ENCODE data around the gene IL1RL2. TPM values are rescaled to one million over a fixed set of nuclear protein-coding genes. Genes with fewer than 3 reads are reported as not detected.

The IL1RL2 gene
- total RNA-seq, 1 donor: 1.7 TPM

GRCh38 chr2:102206666-102207341 lies 20.0 kb downstream of the IL1RL2 start:
- H3K4me3 ChIP-seq (ENCODE audit: low read depth, low read length): no peak overlapping the region
- TF ChIP-seq, protein P1, sequence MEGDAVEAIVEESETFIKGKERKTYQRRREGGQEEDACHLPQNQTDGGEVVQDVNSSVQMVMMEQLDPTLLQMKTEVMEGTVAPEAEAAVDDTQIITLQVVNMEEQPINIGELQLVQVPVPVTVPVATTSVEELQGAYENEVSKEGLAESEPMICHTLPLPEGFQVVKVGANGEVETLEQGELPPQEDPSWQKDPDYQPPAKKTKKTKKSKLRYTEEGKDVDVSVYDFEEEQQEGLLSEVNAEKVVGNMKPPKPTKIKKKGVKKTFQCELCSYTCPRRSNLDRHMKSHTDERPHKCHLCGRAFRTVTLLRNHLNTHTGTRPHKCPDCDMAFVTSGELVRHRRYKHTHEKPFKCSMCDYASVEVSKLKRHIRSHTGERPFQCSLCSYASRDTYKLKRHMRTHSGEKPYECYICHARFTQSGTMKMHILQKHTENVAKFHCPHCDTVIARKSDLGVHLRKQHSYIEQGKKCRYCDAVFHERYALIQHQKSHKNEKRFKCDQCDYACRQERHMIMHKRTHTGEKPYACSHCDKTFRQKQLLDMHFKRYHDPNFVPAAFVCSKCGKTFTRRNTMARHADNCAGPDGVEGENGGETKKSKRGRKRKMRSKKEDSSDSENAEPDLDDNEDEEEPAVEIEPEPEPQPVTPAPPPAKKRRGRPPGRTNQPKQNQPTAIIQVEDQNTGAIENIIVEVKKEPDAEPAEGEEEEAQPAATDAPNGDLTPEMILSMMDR (IDR thresholded peaks at IDR 0.05; ENCODE audit: insufficient read depth, low read length): no peak
- no peak for DNase-seq (ENCODE audit: low read depth)

DNA sequence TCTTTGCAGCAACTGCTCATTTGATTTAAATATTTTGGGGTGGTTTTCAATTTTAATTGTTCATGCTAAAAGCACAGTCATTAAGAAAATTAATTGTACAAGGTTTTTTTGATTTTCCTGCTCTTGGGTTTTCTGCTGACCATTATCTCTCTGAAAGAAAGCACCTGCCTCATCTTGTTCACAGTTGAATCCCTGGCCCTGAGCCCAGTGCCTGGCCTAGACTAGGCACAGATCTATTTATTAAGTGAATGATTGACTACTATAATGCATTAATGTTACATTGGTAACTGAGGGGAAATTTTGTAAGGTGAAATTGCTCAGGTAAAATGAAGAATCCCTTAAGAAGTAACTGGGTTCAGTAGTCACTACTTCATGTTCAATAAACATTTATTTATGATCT lies 22.0 kb downstream of the IL1RL2 start:
- no peak overlapping the region for H3K4me3 ChIP-seq (ENCODE audit: low read depth, low read length)
- TF ChIP-seq, protein P1 (IDR thresholded peaks at IDR 0.05; ENCODE audit: insufficient read depth, low read length): no peak
- DNase-seq (ENCODE audit: low read depth): no peak

DNA sequence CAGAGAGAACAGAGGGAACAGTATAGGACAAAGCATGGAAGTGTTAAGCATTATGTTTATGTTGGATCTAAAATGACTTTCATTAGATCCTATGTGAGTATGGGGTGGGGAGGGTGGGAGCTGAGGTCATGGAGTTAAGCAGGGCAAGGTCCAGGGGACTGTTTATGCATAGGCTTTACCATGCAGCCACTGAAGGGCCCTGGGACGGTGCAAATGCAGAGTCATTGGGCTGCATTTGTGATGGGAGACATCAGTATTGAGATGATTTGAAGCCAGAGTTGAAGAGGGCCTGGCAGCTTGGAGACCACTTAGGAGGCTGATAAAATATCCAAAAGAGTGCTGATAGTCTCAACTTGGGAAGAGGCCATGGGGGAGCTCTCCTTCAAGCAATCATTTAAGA lies 22.7 kb downstream of the IL1RL2 start:
- H3K4me3 ChIP-seq (ENCODE audit: low read depth, low read length): no peak overlapping the region
- TF ChIP-seq, protein P1 (IDR thresholded peaks at IDR 0.05; ENCODE audit: insufficient read depth, low read length): no peak
- no peak for DNase-seq (ENCODE audit: low read depth)

- no peak overlapping the region for H3K4me3 ChIP-seq (ENCODE audit: low read depth, low read length)
- TF ChIP-seq, protein P1 (IDR thresholded peaks at IDR 0.05; ENCODE audit: insufficient read depth, low read length): no peak
- no peak for DNase-seq (ENCODE audit: low read depth)
Observed at GRCh38 chr2:102217032-102217431, 30.2 kb downstream of the IL1RL2 start.

- H3K4me3 ChIP-seq (ENCODE audit: low read depth, low read length): no peak overlapping the region
- TF ChIP-seq, protein P1 (IDR thresholded peaks at IDR 0.05; ENCODE audit: insufficient read depth, low read length): no peak
- DNase-seq (ENCODE audit: low read depth): no peak
Observed at GRCh38 chr2:102224824-102225739, 38.3 kb downstream of the IL1RL2 start.

GRCh38 chr2:102226171-102226570 lies 39.3 kb downstream of the IL1RL2 start:
- no peak overlapping the region for H3K4me3 ChIP-seq (ENCODE audit: low read depth, low read length)
- TF ChIP-seq, protein P1 (IDR thresholded peaks at IDR 0.05; ENCODE audit: insufficient read depth, low read length): no peak
- no peak for DNase-seq (ENCODE audit: low read depth)
